ENCODE measurements around the gene CREB5. TPM values are rescaled to one million over a fixed set of nuclear protein-coding genes. Genes with fewer than 3 reads are reported as not detected.

Gene CREB5
- total RNA-seq, 1 donor from 2014 or later = 10.3 TPM

DNA sequence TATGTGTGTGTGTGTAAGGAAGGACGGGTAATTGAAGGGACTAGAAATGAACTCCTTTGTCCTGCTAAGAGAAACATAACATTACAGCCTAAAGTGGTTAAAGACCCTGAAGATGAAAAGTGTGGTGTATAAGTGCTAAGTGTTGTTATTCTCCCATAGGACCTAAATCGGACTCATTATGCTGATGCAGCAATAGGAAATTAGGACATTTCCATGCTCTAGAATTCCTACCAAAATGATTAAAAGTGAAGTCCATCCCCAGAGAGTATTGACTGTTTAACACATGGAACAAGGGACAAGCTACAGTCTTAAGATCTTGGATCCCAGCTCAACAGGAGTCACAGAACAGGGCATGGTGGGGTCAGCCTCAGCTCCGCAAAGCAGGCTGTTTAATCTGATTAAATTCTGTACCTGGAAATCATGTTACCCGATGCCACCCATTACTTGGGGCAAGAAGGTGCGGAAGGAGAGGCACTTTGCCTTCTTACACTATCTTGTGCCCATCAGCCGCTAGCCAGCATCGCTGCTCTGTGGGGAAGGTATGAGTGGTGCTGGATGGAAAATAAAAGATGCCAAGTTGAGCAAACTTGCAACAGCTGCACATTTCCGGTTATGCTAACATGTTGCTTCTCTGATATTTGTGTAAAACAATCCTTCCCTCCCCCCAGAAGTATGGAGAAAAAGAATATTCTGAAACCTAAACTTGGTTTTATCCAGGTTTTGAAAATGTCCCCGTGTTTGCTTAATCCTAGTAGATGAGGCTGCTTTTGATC, 100.5 kb downstream of the CREB5 start:
- intact Hi-C loops (cut with DNase I) = no loop called here
- H3K27ac ChIP-seq = no peak overlapping the region
- DNase-seq = no peak
- H3K4me3 ChIP-seq = no peak overlapping the region
- TF ChIP-seq, protein P1, sequence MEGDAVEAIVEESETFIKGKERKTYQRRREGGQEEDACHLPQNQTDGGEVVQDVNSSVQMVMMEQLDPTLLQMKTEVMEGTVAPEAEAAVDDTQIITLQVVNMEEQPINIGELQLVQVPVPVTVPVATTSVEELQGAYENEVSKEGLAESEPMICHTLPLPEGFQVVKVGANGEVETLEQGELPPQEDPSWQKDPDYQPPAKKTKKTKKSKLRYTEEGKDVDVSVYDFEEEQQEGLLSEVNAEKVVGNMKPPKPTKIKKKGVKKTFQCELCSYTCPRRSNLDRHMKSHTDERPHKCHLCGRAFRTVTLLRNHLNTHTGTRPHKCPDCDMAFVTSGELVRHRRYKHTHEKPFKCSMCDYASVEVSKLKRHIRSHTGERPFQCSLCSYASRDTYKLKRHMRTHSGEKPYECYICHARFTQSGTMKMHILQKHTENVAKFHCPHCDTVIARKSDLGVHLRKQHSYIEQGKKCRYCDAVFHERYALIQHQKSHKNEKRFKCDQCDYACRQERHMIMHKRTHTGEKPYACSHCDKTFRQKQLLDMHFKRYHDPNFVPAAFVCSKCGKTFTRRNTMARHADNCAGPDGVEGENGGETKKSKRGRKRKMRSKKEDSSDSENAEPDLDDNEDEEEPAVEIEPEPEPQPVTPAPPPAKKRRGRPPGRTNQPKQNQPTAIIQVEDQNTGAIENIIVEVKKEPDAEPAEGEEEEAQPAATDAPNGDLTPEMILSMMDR (IDR thresholded peaks at IDR 0.05) = no peak
- H3K4me1 ChIP-seq = peaks cover 3% of the 10 kb centered on the region
- no peaks in the 10 kb centered on the region for H3K9me3 ChIP-seq
- no peak for ATAC-seq
- H3K36me3 ChIP-seq = no peaks in the 10 kb centered on the region
- H3K27me3 ChIP-seq (ENCODE audit: low read depth) = no peaks in the 10 kb centered on the region

DNA sequence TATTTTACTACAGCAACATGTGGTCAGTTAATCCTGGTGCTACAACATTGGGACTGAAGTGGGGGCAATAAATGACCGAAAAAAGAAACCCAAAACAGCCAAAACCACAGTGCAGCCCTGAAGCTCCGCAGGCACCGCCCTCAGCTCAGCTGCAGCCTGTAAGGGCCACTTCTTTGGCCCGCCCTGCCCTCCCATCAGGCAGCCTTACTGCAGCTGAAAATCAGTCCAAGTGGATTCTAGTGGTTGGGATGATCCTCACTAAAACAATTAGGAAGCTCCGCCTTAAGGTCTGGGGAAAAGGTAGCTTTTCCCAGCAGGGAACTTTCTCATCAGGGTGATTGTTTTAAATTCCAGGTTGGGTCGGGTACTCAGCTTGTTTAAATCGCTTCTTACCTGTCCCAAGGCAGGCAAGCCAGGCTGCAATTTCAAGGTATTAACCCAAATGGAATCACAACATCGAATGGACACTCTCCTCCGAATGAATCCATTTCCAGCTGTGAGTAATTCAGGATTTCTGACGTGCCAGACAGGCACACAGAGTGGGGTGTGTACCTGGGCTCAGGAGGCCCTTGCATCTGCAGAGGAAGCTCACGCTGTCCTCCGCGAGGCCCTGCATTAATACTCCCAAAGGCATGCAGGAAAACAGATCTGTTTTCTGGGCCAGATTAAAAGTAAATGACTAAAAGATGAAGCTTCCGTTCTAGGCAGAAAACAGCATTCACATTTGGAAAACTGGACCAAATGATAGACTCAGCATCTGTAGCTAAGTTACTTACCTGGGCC, 104.3 kb downstream of the CREB5 start:
- DNase-seq (no peak), ATAC-seq (no peak)
- Histone ChIP-seq H3K4me1 (no peaks in the 10 kb centered on the region), H3K27me3 (ENCODE audit: low read depth) (no peaks in the 10 kb centered on the region), H3K36me3 (no peaks in the 10 kb centered on the region), H3K27ac (no peak overlapping the region), H3K9me3 (no peaks in the 10 kb centered on the region), H3K4me3 (no peak overlapping the region)
- TF ChIP-seq, protein P1 (IDR thresholded peaks at IDR 0.05) = no peak
- intact Hi-C loops (cut with DNase I) = no loop called here

DNA sequence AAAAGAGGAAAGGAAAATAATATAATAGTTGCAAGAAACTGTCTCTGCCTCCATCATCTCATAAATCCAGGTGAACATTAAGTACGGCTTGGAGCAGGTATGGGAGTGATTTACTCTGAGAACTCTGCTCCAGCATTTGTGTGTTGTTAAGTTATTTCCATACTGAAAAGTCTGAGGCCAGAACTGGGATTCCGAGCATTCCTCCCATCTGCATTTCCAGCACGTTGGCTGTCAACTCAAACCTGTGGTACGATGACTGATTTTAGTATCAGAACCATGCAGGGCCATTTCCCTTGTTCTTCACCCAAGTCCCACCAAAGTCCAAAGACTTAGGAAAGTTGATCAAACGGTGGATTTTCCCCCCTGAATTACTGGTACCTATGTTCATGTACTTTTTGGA, 104.9 kb downstream of the CREB5 start:
- Histone ChIP-seq H3K27ac (no peak overlapping the region), H3K27me3 (ENCODE audit: low read depth) (no peaks in the 10 kb centered on the region), H3K4me3 (no peak overlapping the region), H3K36me3 (no peaks in the 10 kb centered on the region), H3K4me1 (no peaks in the 10 kb centered on the region), H3K9me3 (no peaks in the 10 kb centered on the region)
- ATAC-seq (no peak), DNase-seq (no peak)
- TF ChIP-seq, protein P1 (IDR thresholded peaks at IDR 0.05) = no peak
- intact Hi-C loops (cut with DNase I) = no loop called here

DNA sequence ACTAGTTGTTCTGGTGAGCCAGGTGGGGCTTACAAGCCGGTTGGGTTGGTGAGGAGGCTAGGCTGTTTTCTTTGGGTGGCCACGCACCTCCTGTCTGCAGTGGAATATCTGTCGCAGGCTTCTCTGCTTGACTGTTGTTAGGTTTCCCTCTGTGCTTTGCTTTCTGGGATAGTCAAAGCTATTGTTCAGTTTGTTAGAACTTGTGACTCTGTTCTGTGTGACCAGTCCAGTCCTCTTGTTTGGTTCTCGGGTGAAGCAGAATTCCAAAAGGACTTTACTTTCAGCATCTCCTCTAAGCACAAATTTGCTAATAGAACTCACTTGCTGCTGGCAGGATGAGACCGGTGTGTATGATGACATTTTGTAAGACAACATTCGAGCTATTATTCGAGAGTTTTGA, 105.3 kb downstream of the CREB5 start:
- H3K36me3 ChIP-seq = no peaks in the 10 kb centered on the region
- no peaks in the 10 kb centered on the region for H3K9me3 ChIP-seq
- H3K4me3 ChIP-seq = no peak overlapping the region
- H3K27ac ChIP-seq = no peak overlapping the region
- intact Hi-C loops (cut with DNase I) = no loop called here
- H3K4me1 ChIP-seq = no peaks in the 10 kb centered on the region
- DNase-seq (no peak), ATAC-seq (no peak)
- TF ChIP-seq, protein P1 (IDR thresholded peaks at IDR 0.05) = no peak
- no peaks in the 10 kb centered on the region for H3K27me3 ChIP-seq (ENCODE audit: low read depth)

DNA sequence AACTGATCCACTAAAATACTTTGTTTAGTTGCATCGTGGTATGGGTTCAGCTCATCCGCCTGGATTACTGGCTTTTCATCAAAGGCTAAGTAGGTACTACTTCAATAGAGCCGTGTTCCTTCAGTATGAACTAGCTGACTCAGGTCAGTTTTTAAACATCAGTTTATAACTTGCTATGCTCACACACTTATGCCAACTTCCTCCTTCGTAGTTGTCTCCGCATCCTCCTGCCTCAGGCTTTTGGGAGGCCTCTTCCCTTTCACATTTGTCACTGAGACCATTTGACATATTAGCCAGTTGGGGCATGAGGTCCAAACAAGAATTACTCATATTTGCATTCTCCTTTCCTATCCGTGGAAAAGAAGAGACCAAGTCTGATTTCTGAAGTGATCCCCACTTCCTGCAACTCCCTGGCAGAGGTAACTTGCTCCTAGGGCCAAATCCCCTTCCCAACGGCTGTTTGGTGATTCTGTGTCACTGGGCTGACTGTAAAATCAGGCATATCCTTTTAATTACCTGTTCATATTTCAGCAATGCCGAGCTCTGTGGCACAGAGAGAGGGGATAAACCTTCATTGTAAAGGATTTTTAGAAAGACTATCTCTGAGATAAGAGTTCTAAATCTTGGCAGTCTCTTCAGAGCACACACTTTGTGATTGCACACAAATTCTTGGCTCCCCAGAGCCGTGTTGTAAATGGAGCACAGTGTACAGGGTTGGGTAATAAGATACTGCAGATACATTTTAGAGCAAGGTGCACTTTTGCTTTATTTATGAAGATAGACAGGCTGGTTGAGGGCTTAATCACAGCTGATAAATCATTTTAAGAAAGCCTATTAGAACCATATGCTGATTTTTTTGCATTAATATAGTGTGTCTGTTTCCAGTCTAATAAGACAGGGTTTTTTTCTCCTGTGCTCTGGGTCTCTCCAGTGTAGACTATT, 108.0 kb downstream of the CREB5 start:
- no peaks in the 10 kb centered on the region for H3K36me3 ChIP-seq
- no peaks in the 10 kb centered on the region for H3K9me3 ChIP-seq
- no peak overlapping the region for H3K4me3 ChIP-seq
- TF ChIP-seq, protein P1 (IDR thresholded peaks at IDR 0.05) = no peak
- ATAC-seq (no peak), DNase-seq (no peak)
- no peaks in the 10 kb centered on the region for H3K4me1 ChIP-seq
- no peak overlapping the region for H3K27ac ChIP-seq
- no peaks in the 10 kb centered on the region for H3K27me3 ChIP-seq (ENCODE audit: low read depth)
- intact Hi-C loops (cut with DNase I) = no loop called here

Measured in lower lobe of right lung (tissue), 2 donors.